ENCODE data around the gene WNT7B. TPM values are rescaled to one million over a fixed set of nuclear protein-coding genes. Genes with fewer than 3 reads are reported as not detected.

Gene WNT7B
- total RNA-seq, 1 donor from 2014 or later, result not detected

GRCh38 chr22:45918459-45919370, 58.2 kb downstream of the WNT7B start:
- no peak for DNase-seq (ENCODE audit: low spot score)
- intact Hi-C loops (cut with DNase I), result no loop called here

GRCh38 chr22:45917700-45918458, 59.1 kb downstream of the WNT7B start:
- intact Hi-C loops (cut with DNase I), result no loop called here
- DNase-seq (ENCODE audit: low spot score), result no peak

GRCh38 chr22:45917146-45917545, 59.8 kb downstream of the WNT7B start:
- DNase-seq (ENCODE audit: low spot score), result no peak
- intact Hi-C loops (cut with DNase I), result no loop called here

- DNase-seq (ENCODE audit: low spot score), result no peak
- intact Hi-C loops (cut with DNase I), result no loop called here
Measured at GRCh38 chr22:45916515-45916914, 60.4 kb downstream of the WNT7B start.

GRCh38 chr22:45915841-45916240, 61.1 kb downstream of the WNT7B start:
- DNase-seq (ENCODE audit: low spot score), result no peak
- intact Hi-C loops (cut with DNase I), result no loop called here

GRCh38 chr22:45915151-45915550, 61.8 kb downstream of the WNT7B start:
- no peak for DNase-seq (ENCODE audit: low spot score)
- intact Hi-C loops (cut with DNase I), result no loop called here

- DNase-seq (ENCODE audit: low spot score), result no peak
Measured at GRCh38 chr22:45914309-45914708, 62.7 kb downstream of the WNT7B start.

GRCh38 chr22:45912910-45913309, 64.1 kb downstream of the WNT7B start:
- intact Hi-C loops (cut with DNase I), result no loop called here

More at GRCh38 chr22:45914309-45914708, 62.7 kb downstream of the WNT7B start:
- intact Hi-C loops (cut with DNase I), result no loop called here

GRCh38 chr22:45911601-45912271, 65.2 kb downstream of the WNT7B start:
- intact Hi-C loops (cut with DNase I), result no loop called here
- no peak for DNase-seq (ENCODE audit: low spot score)

More at GRCh38 chr22:45912910-45913309, 64.1 kb downstream of the WNT7B start:
- DNase-seq (ENCODE audit: low spot score), result no peak

- intact Hi-C loops (cut with DNase I), result no loop called here
- no peak for DNase-seq (ENCODE audit: low spot score)
Measured at GRCh38 chr22:45910928-45911467, 66.0 kb downstream of the WNT7B start.

GRCh38 chr22:45908961-45909360, 68.0 kb downstream of the WNT7B start:
- DNase-seq (ENCODE audit: low spot score), result no peak
- intact Hi-C loops (cut with DNase I), result no loop called here

- intact Hi-C loops (cut with DNase I), result no loop called here
- DNase-seq (ENCODE audit: low spot score), result no peak
Measured at GRCh38 chr22:45907996-45908395, 69.0 kb downstream of the WNT7B start.

GRCh38 chr22:45907378-45907777, 69.6 kb downstream of the WNT7B start:
- intact Hi-C loops (cut with DNase I), result no loop called here
- DNase-seq (ENCODE audit: low spot score), result no peak

- DNase-seq (ENCODE audit: low spot score), result no peak
- intact Hi-C loops (cut with DNase I), result no loop called here
Measured at GRCh38 chr22:45906946-45907345, 70.0 kb downstream of the WNT7B start.

- no peak for DNase-seq (ENCODE audit: low spot score)
- intact Hi-C loops (cut with DNase I), result no loop called here
Measured at GRCh38 chr22:45905924-45906865, 70.8 kb downstream of the WNT7B start.

GRCh38 chr22:45905326-45905923, 71.5 kb downstream of the WNT7B start:
- no peak for DNase-seq (ENCODE audit: low spot score)
- intact Hi-C loops (cut with DNase I), result no loop called here

GRCh38 chr22:45904236-45904635, 72.7 kb downstream of the WNT7B start:
- DNase-seq (ENCODE audit: low spot score), result no peak
- intact Hi-C loops (cut with DNase I), result no loop called here

- no peak for DNase-seq (ENCODE audit: low spot score)
- intact Hi-C loops (cut with DNase I), result no loop called here
Measured at GRCh38 chr22:45903355-45904135, 73.4 kb downstream of the WNT7B start.

All from cardiac septum (tissue), 1 donor.